Activated CD8-positive, alpha-beta memory T cell treated with anti-CD3 and anti-CD28 coated beads for 4 hours (primary cell): ENCODE measurements around the gene SSR4.
"Not testable (repeated sequence)": the region's sequence is repeated elsewhere in the genome, so short reads cannot be mapped to it uniquely, and the experiment has no call there.

Source experiments
- DNase-seq, 2 donors: peaks; one replicate each; pipeline ENCODE4 v3.0.0-alpha.2; 2020; ENCODE audit warnings: low read depth in 2 of 2

SSR4 gene

GRCh38 chrX:153804100-153804595, 9.7 kb downstream of the SSR4 start:
- no peak for DNase-seq

GRCh38 chrX:153804621-153805020, 10.2 kb downstream of the SSR4 start:
- DNase-seq: no peak

GRCh38 chrX:153805436-153805835, 11.0 kb downstream of the SSR4 start:
- no peak for DNase-seq

GRCh38 chrX:153806999-153807575, 12.6 kb downstream of the SSR4 start:
- DNase-seq: no peak

GRCh38 chrX:153807976-153808375, 13.5 kb downstream of the SSR4 start:
- DNase-seq: no peak

GRCh38 chrX:153812220-153812619, 17.8 kb downstream of the SSR4 start:
- no peak for DNase-seq

GRCh38 chrX:153813161-153813560, 18.7 kb downstream of the SSR4 start:
- DNase-seq: no peak

- no peak for DNase-seq
Measured at GRCh38 chrX:153814591-153815315, 20.3 kb downstream of the SSR4 start.

- DNase-seq: no peak
Measured at GRCh38 chrX:153816831-153817690, 22.6 kb downstream of the SSR4 start.

GRCh38 chrX:153818064-153818463, 23.6 kb downstream of the SSR4 start:
- not testable (repeated sequence) for DNase-seq

- no peak for DNase-seq
Measured at GRCh38 chrX:153818571-153819383, 24.3 kb downstream of the SSR4 start.

- DNase-seq: no peak
Measured at GRCh38 chrX:153819384-153820040, 25.0 kb downstream of the SSR4 start.

GRCh38 chrX:153820601-153821000, 26.1 kb downstream of the SSR4 start:
- no peak for DNase-seq

- no peak for DNase-seq
Measured at GRCh38 chrX:153821066-153821465, 26.6 kb downstream of the SSR4 start.

- no peak for DNase-seq
Measured at GRCh38 chrX:153824348-153824747, 29.9 kb downstream of the SSR4 start.

GRCh38 chrX:153825042-153825441, 30.6 kb downstream of the SSR4 start:
- no peak for DNase-seq

GRCh38 chrX:153827016-153827415, 32.5 kb downstream of the SSR4 start:
- no peak for DNase-seq

GRCh38 chrX:153827903-153828302, 33.4 kb downstream of the SSR4 start:
- no peak for DNase-seq

- DNase-seq: no peak
Measured at GRCh38 chrX:153828308-153828707, 33.8 kb downstream of the SSR4 start.

- no peak for DNase-seq
Measured at GRCh38 chrX:153828723-153829548, 34.5 kb downstream of the SSR4 start.

GRCh38 chrX:153829549-153829798, 35.0 kb downstream of the SSR4 start:
- DNase-seq: no peak
